HG03025 (cell line): Measurements from ENCODE around the gene SOHLH1.

Experiments
- ATAC-seq: cut with Tn5 transposase; IDR thresholded peaks from one replicate; pipeline ENCODE4 v1.9.1; 2021; ENCODE audit warnings: mild to moderate bottlenecking, moderate library complexity; ENCODE audit not compliant: unreplicated experiment, low FRiP score

Gene SOHLH1

GRCh38 chr9:135705376-135705775 lies 6.1 kb upstream of the SOHLH1 start:
- ATAC-seq = no peak

- ATAC-seq = no peak
Observed at GRCh38 chr9:135704483-135704882, 5.2 kb upstream of the SOHLH1 start.

- ATAC-seq = no peak
Observed at GRCh38 chr9:135703726-135704125, 4.4 kb upstream of the SOHLH1 start.

- ATAC-seq = no peak
Observed at GRCh38 chr9:135701959-135702721, 2.9 kb upstream of the SOHLH1 start, which contains the start of gene KCNT1. Gene KCNT1, plus strand, starts transcription at chr9:135702185. Its CDS starts 74 bp downstream, at chr9:135702259.

GRCh38 chr9:135701067-135701958 lies 2.0 kb upstream of the SOHLH1 start:
- ATAC-seq = no peak

GRCh38 chr9:135700525-135700924 lies 1.2 kb upstream of the SOHLH1 start:
- no peak for ATAC-seq

GRCh38 chr9:135698767-135699166 lies 514 bp downstream of the SOHLH1 start:
- ATAC-seq = no peak

GRCh38 chr9:135698236-135698635 lies 1.0 kb downstream of the SOHLH1 start:
- no peak for ATAC-seq

- ATAC-seq = no peak
Observed at GRCh38 chr9:135697226-135697625, 2.1 kb downstream of the SOHLH1 start.

- ATAC-seq = no peak
Observed at GRCh38 chr9:135696446-135696845, 2.8 kb downstream of the SOHLH1 start.

- no peak for ATAC-seq
Observed at GRCh38 chr9:135695642-135696041, 3.6 kb downstream of the SOHLH1 start.

- no peak for ATAC-seq
Observed at GRCh38 chr9:135695036-135695435, 4.2 kb downstream of the SOHLH1 start.

GRCh38 chr9:135694414-135694813 lies 4.9 kb downstream of the SOHLH1 start:
- no peak for ATAC-seq

- no peak for ATAC-seq
Observed at GRCh38 chr9:135693771-135694170, 5.5 kb downstream of the SOHLH1 start.

- no peak for ATAC-seq
Observed at GRCh38 chr9:135693265-135693664, 6.0 kb downstream of the SOHLH1 start.

- ATAC-seq = no peak
Observed at GRCh38 chr9:135692410-135692809, 6.9 kb downstream of the SOHLH1 start.

GRCh38 chr9:135690836-135691570 lies 8.3 kb downstream of the SOHLH1 start:
- ATAC-seq = no peak

GRCh38 chr9:135689011-135689410 lies 10.3 kb downstream of the SOHLH1 start:
- ATAC-seq = no peak

GRCh38 chr9:135687216-135687615 lies 12.1 kb downstream of the SOHLH1 start:
- ATAC-seq = no peak

- ATAC-seq = no peak
Observed at GRCh38 chr9:135684691-135685090, 14.6 kb downstream of the SOHLH1 start.
